Suprapubic skin (tissue), 3 donors: Measurements from ENCODE around the gene ITPR2.

Source experiments
- EP300 ChIP-seq: sonication (generic); formaldehyde crosslinking; IDR thresholded peaks from one replicate; pipeline ENCODE4 v1.6.1; 2017; ENCODE audit warnings: antibody characterized with exemption
- POLR2A ChIP-seq, 2 donors: fragments of 450-650 bp; IDR thresholded peaks; one replicate each; pipeline ENCODE4 v1.6.1; 2017; ENCODE audit warnings: antibody characterized with exemption in 2 of 2, mild to moderate bottlenecking in 2 of 2, moderate library complexity in 2 of 2
- TF ChIP-seq, protein P1 (sequence below), 2 donors: fragments of 200-600 bp in 1 of 2; fragments of 450-650 bp in 1 of 2; sonication (generic) in 1 of 2; IDR thresholded peaks; one replicate each; pipeline ENCODE4 v1.5.1; 2016 to 2019; ENCODE audit warnings: antibody characterized with exemption in 2 of 2, mild to moderate bottlenecking in 1 of 2, moderate library complexity in 1 of 2

DNA sequence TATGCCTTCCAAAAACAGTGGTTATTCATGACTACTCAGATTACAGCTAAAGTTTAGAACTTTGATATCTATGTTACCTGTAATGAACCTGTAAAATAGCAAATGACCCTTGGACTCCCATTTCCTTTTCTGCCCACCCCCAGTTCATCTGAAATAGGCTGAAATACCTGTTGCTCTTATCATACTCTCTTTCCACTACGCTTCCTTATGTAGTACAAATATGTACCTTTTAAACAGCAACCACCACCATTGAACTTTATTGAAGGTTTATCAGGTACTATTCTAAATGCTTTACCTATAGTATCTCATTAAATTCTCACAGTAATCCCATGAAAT lies 398.0 kb downstream of the ITPR2 start:
- TF ChIP-seq, protein P1, sequence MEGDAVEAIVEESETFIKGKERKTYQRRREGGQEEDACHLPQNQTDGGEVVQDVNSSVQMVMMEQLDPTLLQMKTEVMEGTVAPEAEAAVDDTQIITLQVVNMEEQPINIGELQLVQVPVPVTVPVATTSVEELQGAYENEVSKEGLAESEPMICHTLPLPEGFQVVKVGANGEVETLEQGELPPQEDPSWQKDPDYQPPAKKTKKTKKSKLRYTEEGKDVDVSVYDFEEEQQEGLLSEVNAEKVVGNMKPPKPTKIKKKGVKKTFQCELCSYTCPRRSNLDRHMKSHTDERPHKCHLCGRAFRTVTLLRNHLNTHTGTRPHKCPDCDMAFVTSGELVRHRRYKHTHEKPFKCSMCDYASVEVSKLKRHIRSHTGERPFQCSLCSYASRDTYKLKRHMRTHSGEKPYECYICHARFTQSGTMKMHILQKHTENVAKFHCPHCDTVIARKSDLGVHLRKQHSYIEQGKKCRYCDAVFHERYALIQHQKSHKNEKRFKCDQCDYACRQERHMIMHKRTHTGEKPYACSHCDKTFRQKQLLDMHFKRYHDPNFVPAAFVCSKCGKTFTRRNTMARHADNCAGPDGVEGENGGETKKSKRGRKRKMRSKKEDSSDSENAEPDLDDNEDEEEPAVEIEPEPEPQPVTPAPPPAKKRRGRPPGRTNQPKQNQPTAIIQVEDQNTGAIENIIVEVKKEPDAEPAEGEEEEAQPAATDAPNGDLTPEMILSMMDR (IDR thresholded peaks at IDR 0.05) = no peak
- TF ChIP-seq POLR2A (IDR thresholded peaks at IDR 0.05) (no peak), EP300 (no peak)
